Measurements from ENCODE around the gene YARS2.

The YARS2 gene

GRCh38 chr12:32789916-32790315 lies 34.2 kb upstream of the YARS2 start:
- no peak for TF ChIP-seq TAF1 (IDR thresholded peaks at IDR 0.05; ENCODE audit: borderline replicate concordance, insufficient read depth, low read length)
- no peak for TF ChIP-seq POLR2AphosphoS5 (IDR thresholded peaks at IDR 0.05; ENCODE audit: low read depth, low read length)
- no peak for TF ChIP-seq REST (IDR thresholded peaks at IDR 0.05; ENCODE audit: insufficient read depth in 1 of 2, low read depth in 2 of 2, low read length in 2 of 2)
- no peak for TF ChIP-seq FOXP2 (optimal IDR thresholded peaks at IDR 0.05; ENCODE audit: borderline replicate concordance, extremely low read depth, extremely low read length, insufficient read depth)
- no peak for TF ChIP-seq SIN3A (IDR thresholded peaks at IDR 0.05; ENCODE audit: borderline replicate concordance, insufficient read depth, low read length)

- TF ChIP-seq TAF1 (IDR thresholded peaks at IDR 0.05; ENCODE audit: borderline replicate concordance, insufficient read depth, low read length): no peak
- no peak for TF ChIP-seq POLR2AphosphoS5 (IDR thresholded peaks at IDR 0.05; ENCODE audit: low read depth, low read length)
- no peak for TF ChIP-seq REST (IDR thresholded peaks at IDR 0.05; ENCODE audit: insufficient read depth in 1 of 2, low read depth in 2 of 2, low read length in 2 of 2)
- TF ChIP-seq FOXP2 (optimal IDR thresholded peaks at IDR 0.05; ENCODE audit: borderline replicate concordance, extremely low read depth, extremely low read length, insufficient read depth): no peak
- no peak for TF ChIP-seq SIN3A (IDR thresholded peaks at IDR 0.05; ENCODE audit: borderline replicate concordance, insufficient read depth, low read length)
Measured at GRCh38 chr12:32789446-32789845, 33.7 kb upstream of the YARS2 start.

GRCh38 chr12:32788405-32788804 lies 32.7 kb upstream of the YARS2 start:
- TF ChIP-seq POLR2AphosphoS5 (IDR thresholded peaks at IDR 0.05; ENCODE audit: low read depth, low read length): no peak
- TF ChIP-seq SIN3A (IDR thresholded peaks at IDR 0.05; ENCODE audit: borderline replicate concordance, insufficient read depth, low read length): no peak
- no peak for TF ChIP-seq FOXP2 (optimal IDR thresholded peaks at IDR 0.05; ENCODE audit: borderline replicate concordance, extremely low read depth, extremely low read length, insufficient read depth)
- TF ChIP-seq REST (IDR thresholded peaks at IDR 0.05; ENCODE audit: insufficient read depth in 1 of 2, low read depth in 2 of 2, low read length in 2 of 2): no peak
- TF ChIP-seq TAF1 (IDR thresholded peaks at IDR 0.05; ENCODE audit: borderline replicate concordance, insufficient read depth, low read length): no peak

- TF ChIP-seq FOXP2 (optimal IDR thresholded peaks at IDR 0.05; ENCODE audit: borderline replicate concordance, extremely low read depth, extremely low read length, insufficient read depth) (no peak), TAF1 (IDR thresholded peaks at IDR 0.05; ENCODE audit: borderline replicate concordance, insufficient read depth, low read length) (no peak), POLR2AphosphoS5 (IDR thresholded peaks at IDR 0.05; ENCODE audit: low read depth, low read length) (no peak), REST (IDR thresholded peaks at IDR 0.05; ENCODE audit: insufficient read depth in 1 of 2, low read depth in 2 of 2, low read length in 2 of 2) (no peak), SIN3A (IDR thresholded peaks at IDR 0.05; ENCODE audit: borderline replicate concordance, insufficient read depth, low read length) (no peak)
Measured at GRCh38 chr12:32785557-32785956, 29.9 kb upstream of the YARS2 start.

- TF ChIP-seq TAF1 (IDR thresholded peaks at IDR 0.05; ENCODE audit: borderline replicate concordance, insufficient read depth, low read length): no peak
- no peak for TF ChIP-seq FOXP2 (optimal IDR thresholded peaks at IDR 0.05; ENCODE audit: borderline replicate concordance, extremely low read depth, extremely low read length, insufficient read depth)
- TF ChIP-seq REST (IDR thresholded peaks at IDR 0.05; ENCODE audit: insufficient read depth in 1 of 2, low read depth in 2 of 2, low read length in 2 of 2): no peak
- TF ChIP-seq SIN3A (IDR thresholded peaks at IDR 0.05; ENCODE audit: borderline replicate concordance, insufficient read depth, low read length): no peak
- TF ChIP-seq POLR2AphosphoS5 (IDR thresholded peaks at IDR 0.05; ENCODE audit: low read depth, low read length): no peak
Measured at GRCh38 chr12:32783029-32783428, 27.3 kb upstream of the YARS2 start.
